Keratinocyte (primary cell): Measurements from ENCODE around the gene ZNF236. TPM values are rescaled to one million over a fixed set of nuclear protein-coding genes. Genes with fewer than 3 reads are reported as not detected.

Experiments
- DNase-seq: peaks from one replicate; pipeline ENCODE4 v3.0.0-alpha.2; 2011; ENCODE audit warnings: low read depth, missing footprints, low spot score
- FAIRE-seq: peaks from 2 replicates; lab custom pipeline; 2011; peaks lifted over from hg19 to GRCh38; lab: Jason Lieb, UNC
- H2AFZ ChIP-seq: 2 replicates; pipeline ENCODE4 v1.6.0; 2012; ENCODE audit warnings: low read length, control low read depth, inconsistent platforms; ENCODE audit not compliant: control insufficient read depth
- H3K27ac ChIP-seq: 2 replicates; pipeline ENCODE4 v1.5.1; 2011; ENCODE audit warnings: low read length; ENCODE audit not compliant: control insufficient read depth, insufficient read depth
- H3K27me3 ChIP-seq: 3 replicates; pipeline ENCODE4 v1.6.0; 2011; ENCODE audit warnings: low read length; ENCODE audit not compliant: control insufficient read depth, insufficient read depth; ENCODE audit errors: extremely low read depth
- H3K36me3 ChIP-seq, 2 experiments: 2 replicates in 1 of 2; 3 replicates in 1 of 2; pipeline ENCODE4 v1.5.1; 2011; ENCODE audit warnings: low read length in 2 of 2, mild to moderate bottlenecking in 1 of 2; ENCODE audit not compliant: control insufficient read depth in 2 of 2, insufficient read depth in 2 of 2; ENCODE audit errors: extremely low read depth in 1 of 2
- H3K4me1 ChIP-seq: 3 replicates; pipeline ENCODE4 v1.5.1; 2011; ENCODE audit warnings: low read length; ENCODE audit not compliant: control insufficient read depth, insufficient read depth; ENCODE audit errors: extremely low read depth
- H3K4me2 ChIP-seq: 3 replicates; pipeline ENCODE4 v1.6.0; 2011; ENCODE audit warnings: low read depth, low read length; ENCODE audit not compliant: control insufficient read depth, insufficient read depth; ENCODE audit errors: extremely low read depth
- H3K4me3 ChIP-seq, 3 experiments: fragments of 200-600 bp in 1 of 3; sonication (generic) in 1 of 3; 2 replicates in 2 of 3; 3 replicates in 1 of 3; pipeline ENCODE4 v1.5.1; 2011 to 2016; ENCODE audit warnings: low read length in 3 of 3, mild to moderate bottlenecking in 3 of 3, control low read depth in 2 of 3, inconsistent platforms in 1 of 3, low read depth in 1 of 3, mixed read lengths in 1 of 3, mixed run types in 1 of 3, moderate library complexity in 1 of 3; ENCODE audit not compliant: control insufficient read depth in 2 of 3, insufficient read depth in 2 of 3; ENCODE audit errors: extremely low read depth in 1 of 3
- H3K79me2 ChIP-seq: 2 replicates; pipeline ENCODE4 v1.6.0; 2012; ENCODE audit warnings: low read length; ENCODE audit not compliant: control insufficient read depth, insufficient read depth
- H3K9ac ChIP-seq: 3 replicates; pipeline ENCODE4 v1.6.0; 2011; ENCODE audit warnings: low read length; ENCODE audit not compliant: control insufficient read depth, insufficient read depth; ENCODE audit errors: extremely low read depth
- H3K9me1 ChIP-seq: 3 replicates; pipeline ENCODE4 v1.6.0; 2011; ENCODE audit warnings: low read length; ENCODE audit not compliant: control insufficient read depth, insufficient read depth; ENCODE audit errors: extremely low read depth
- H3K9me3 ChIP-seq: 2 replicates; pipeline ENCODE4 v1.5.1; 2012; ENCODE audit warnings: low read depth, low read length; ENCODE audit not compliant: control insufficient read depth
- H4K20me1 ChIP-seq: 3 replicates; pipeline ENCODE4 v1.6.0; 2011; ENCODE audit warnings: low read length; ENCODE audit not compliant: control insufficient read depth, insufficient read depth; ENCODE audit errors: extremely low read depth
- EZH2 ChIP-seq: IDR thresholded peaks from one replicate; pipeline ENCODE4 v1.6.1; 2012; ENCODE audit warnings: inconsistent platforms, mild to moderate bottlenecking, low read length, moderate library complexity
- dilution Hi-C: fragments of 300-500 bp; cut with MboI; formaldehyde crosslinking; loops from one replicate; pipeline ENCODE4 v1.7.0; 2020; ENCODE audit warnings: low sequenced_read_pairs; ENCODE audit not compliant: extremely low pct_ligation_motif_present
- polyA plus RNA-seq, 5 experiments: library from polyadenylated mRNA; depleted of rRNA in 3 of 5; stranded (reverse) in 3 of 5; stranded (forward) in 1 of 5; unstranded in 1 of 5; fragments of >200 nt; gene quantifications; 1 replicate in 1 of 5; 2 replicates in 3 of 5; 3 replicates in 1 of 5; pipeline versions ENCODE4 v1.2.1 to v1.2.3, GENCODE V29; 2011 to 2012; ENCODE audit warnings: missing spikeins in 2 of 5, low read depth in 1 of 5, low replicate concordance in 1 of 5
- TF ChIP-seq, protein P1 (sequence below), 3 experiments: IDR thresholded peaks in 1 of 3; conservative IDR thresholded peaks in 1 of 3; optimal IDR thresholded peaks in 1 of 3; 2 replicates in 2 of 3; 3 replicates in 1 of 3; pipeline versions ENCODE3 to v1.5.1; 2011; ENCODE audit warnings: low read length in 3 of 3, mild to moderate bottlenecking in 3 of 3, moderate library complexity in 2 of 3, control low read depth in 1 of 3, inconsistent platforms in 1 of 3; ENCODE audit not compliant: insufficient read depth in 2 of 3; ENCODE audit errors: extremely low read depth in 1 of 3

Gene ZNF236
- polyA plus RNA-seq, 1 donor (not counting 4 experiments of a cell fraction or from before 2014, with no cell fraction given), result 4.5 TPM

DNA sequence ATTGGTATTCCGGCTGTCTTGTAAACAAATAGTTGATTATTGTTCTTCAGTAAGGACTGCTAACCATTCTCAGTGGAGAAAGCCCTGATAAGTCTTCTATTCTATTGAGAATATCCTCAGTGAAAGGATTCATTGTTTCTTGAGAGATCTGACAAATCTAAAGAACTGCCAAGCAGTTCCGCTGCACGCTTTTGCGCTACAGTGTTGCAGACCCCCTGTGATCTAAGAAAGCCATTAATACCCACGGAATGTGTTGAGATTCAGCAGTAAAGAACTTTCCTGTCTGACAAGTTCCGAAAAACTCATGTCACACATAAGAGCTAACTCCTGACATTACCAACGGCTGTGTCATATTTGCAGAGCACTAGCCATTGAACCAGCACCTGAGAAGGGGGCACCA is 63.8 kb downstream of the ZNF236 start:
- Histone ChIP-seq H3K27ac (no peak overlapping the region), H3K4me2 (no peak overlapping the region), H3K4me3 (no peak overlapping the region), H3K36me3 (peaks cover 12 to 20% of the 10 kb centered on the region in 2 experiments), H3K27me3 (no peaks in the 10 kb centered on the region), H3K79me2 (no peaks in the 10 kb centered on the region), H3K4me1 (no peaks in the 10 kb centered on the region), H2AFZ (no peak overlapping the region), H3K9me3 (no peaks in the 10 kb centered on the region), H4K20me1 (no peaks in the 10 kb centered on the region), H3K9ac (no peak overlapping the region), H3K9me1 (no peaks in the 10 kb centered on the region)
- DNase-seq (no peak), FAIRE-seq (no peak)
- no peak for TF ChIP-seq EZH2
- TF ChIP-seq, protein P1, sequence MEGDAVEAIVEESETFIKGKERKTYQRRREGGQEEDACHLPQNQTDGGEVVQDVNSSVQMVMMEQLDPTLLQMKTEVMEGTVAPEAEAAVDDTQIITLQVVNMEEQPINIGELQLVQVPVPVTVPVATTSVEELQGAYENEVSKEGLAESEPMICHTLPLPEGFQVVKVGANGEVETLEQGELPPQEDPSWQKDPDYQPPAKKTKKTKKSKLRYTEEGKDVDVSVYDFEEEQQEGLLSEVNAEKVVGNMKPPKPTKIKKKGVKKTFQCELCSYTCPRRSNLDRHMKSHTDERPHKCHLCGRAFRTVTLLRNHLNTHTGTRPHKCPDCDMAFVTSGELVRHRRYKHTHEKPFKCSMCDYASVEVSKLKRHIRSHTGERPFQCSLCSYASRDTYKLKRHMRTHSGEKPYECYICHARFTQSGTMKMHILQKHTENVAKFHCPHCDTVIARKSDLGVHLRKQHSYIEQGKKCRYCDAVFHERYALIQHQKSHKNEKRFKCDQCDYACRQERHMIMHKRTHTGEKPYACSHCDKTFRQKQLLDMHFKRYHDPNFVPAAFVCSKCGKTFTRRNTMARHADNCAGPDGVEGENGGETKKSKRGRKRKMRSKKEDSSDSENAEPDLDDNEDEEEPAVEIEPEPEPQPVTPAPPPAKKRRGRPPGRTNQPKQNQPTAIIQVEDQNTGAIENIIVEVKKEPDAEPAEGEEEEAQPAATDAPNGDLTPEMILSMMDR (optimal IDR thresholded peaks at IDR 0.05 in 1 of 3, IDR thresholded peaks at IDR 0.05 in 1 of 3, conservative IDR thresholded peaks at IDR 0.05 in 1 of 3; ENCODE audit: extremely low read depth in 1 of 3, insufficient read depth in 2 of 3, low read length in 3 of 3), result no peak
- dilution Hi-C loops, result no loop called here

DNA sequence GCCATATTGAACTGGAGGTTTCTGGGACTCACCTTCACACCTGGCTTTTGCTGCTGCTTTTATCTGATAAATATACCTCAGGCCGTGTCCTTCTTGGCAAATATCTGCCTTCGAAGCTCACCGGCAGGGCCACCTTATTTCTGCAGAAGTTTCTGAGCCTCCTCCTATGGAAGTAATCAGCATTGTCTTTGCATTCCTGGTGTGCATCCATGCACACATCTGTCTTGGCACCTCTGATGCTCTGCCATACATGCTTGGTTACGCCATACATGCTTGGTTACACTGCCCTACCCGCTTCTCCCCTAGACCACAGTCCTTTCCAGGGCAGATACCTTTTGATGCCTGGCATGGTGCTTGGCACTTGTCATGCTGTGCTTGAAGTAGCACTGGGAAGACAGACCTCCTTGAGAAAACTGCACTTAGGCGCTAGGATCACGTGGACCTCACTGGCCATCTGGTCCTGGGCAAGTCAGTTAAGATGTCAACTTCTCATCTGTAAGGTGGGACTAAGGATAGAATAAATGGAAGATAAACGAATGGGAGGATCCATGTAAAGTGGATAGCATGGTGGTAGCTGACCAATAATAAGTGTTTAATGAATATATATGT is 66.8 kb downstream of the ZNF236 start:
- no peak for DNase-seq
- no peaks in the 10 kb centered on the region for H3K4me1 ChIP-seq
- no peak overlapping the region for H3K9ac ChIP-seq
- no peak for FAIRE-seq
- H3K36me3 ChIP-seq, result peaks cover 6 to 11% of the 10 kb centered on the region in 2 experiments
- no peak overlapping the region for H3K4me2 ChIP-seq
- H3K79me2 ChIP-seq, result no peaks in the 10 kb centered on the region
- H2AFZ ChIP-seq, result no peak overlapping the region
- dilution Hi-C loops, result no loop called here
- H3K27me3 ChIP-seq, result no peaks in the 10 kb centered on the region
- no peaks in the 10 kb centered on the region for H3K9me1 ChIP-seq
- H3K9me3 ChIP-seq, result no peaks in the 10 kb centered on the region
- no peak overlapping the region for H3K27ac ChIP-seq
- no peaks in the 10 kb centered on the region for H4K20me1 ChIP-seq
- no peak overlapping the region for H3K4me3 ChIP-seq
- TF ChIP-seq EZH2, result no peak

DNA sequence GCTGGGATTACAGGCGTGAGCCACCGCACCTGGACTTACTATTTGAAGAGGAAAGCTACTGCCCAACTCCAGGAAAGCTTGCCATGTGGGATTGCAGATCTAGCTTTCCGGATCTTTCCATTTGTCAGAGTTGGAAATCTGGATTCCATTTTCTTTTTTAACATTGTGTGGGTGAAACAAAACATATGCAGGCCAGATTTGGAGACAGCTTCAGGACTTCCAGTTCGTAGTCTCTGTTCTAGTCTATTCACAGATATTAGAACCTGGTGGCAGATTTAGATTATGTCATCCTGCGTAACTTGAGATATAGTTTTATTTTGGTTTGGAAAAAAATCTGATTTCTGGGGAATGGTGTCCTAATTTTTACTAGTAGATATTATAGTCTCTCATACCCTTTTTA is 70.5 kb downstream of the ZNF236 start:
- H3K4me2 ChIP-seq, result no peak overlapping the region
- H3K9me1 ChIP-seq, result no peaks in the 10 kb centered on the region
- dilution Hi-C loops, result no loop called here
- H3K27ac ChIP-seq, result no peak overlapping the region
- no peak for FAIRE-seq
- no peaks in the 10 kb centered on the region for H3K27me3 ChIP-seq
- H3K9me3 ChIP-seq, result peaks cover 2% of the 10 kb centered on the region
- no peaks in the 10 kb centered on the region for H3K79me2 ChIP-seq
- no peak overlapping the region for H3K9ac ChIP-seq
- H3K36me3 ChIP-seq, result peaks cover 30 to 31% of the 10 kb centered on the region in 2 experiments
- H3K4me1 ChIP-seq, result no peaks in the 10 kb centered on the region
- no peak for DNase-seq
- H4K20me1 ChIP-seq, result no peaks in the 10 kb centered on the region
- H2AFZ ChIP-seq, result no peak overlapping the region
- no peak for TF ChIP-seq EZH2
- TF ChIP-seq, protein P1 (optimal IDR thresholded peaks at IDR 0.05 in 1 of 3, IDR thresholded peaks at IDR 0.05 in 1 of 3, conservative IDR thresholded peaks at IDR 0.05 in 1 of 3; ENCODE audit: extremely low read depth in 1 of 3, insufficient read depth in 2 of 3, low read length in 3 of 3), result no peak
- no peak overlapping the region for H3K4me3 ChIP-seq
